H1 (cell line): ENCODE results near the gene STIM1. TPM values are rescaled to one million over a fixed set of nuclear protein-coding genes. Genes with fewer than 3 reads are reported as not detected.

Experiments used
- CTCF ChIA-PET: fragments of 300-600 bp; sonication (Branson Sonifier 250); formaldehyde crosslinking; loops from one replicate; lab custom pipeline; 2021; ENCODE audit not compliant: partially characterized antibody; lab: Charles Lee
- POLR2A ChIA-PET: fragments of 300-600 bp; sonication (Branson Sonifier 250); formaldehyde crosslinking; loops from one replicate; lab custom pipeline; 2021; ENCODE audit warnings: inconsistent platforms; ENCODE audit not compliant: partially characterized antibody; lab: Charles Lee
- DNase-seq, 2 experiments: peaks; one replicate each; pipeline versions ENCODE4 v3.0.0 to v3.0.0-alpha.2; 2010 to 2022; ENCODE audit warnings: low spot score in 2 of 2, low read depth in 1 of 2, mixed read lengths in 1 of 2
- FAIRE-seq: peaks from 2 replicates; lab custom pipeline; 2011; peaks lifted over from hg19 to GRCh38; lab: Jason Lieb, UNC
- H2AFZ ChIP-seq: 2 replicates; pipeline ENCODE4 v1.8.1; 2012; ENCODE audit warnings: low read length, inconsistent platforms
- H2AK5ac ChIP-seq: 2 replicates; pipeline ENCODE4 v1.6.1; 2013; ENCODE audit warnings: low read depth, low read length
- H2BK120ac ChIP-seq: replicated peaks from 2 replicates; pipeline ENCODE3; 2013; ENCODE audit warnings: low read depth, low read length, inconsistent platforms
- H2BK12ac ChIP-seq: 2 replicates; pipeline ENCODE4 v1.6.1; 2013; ENCODE audit warnings: low read depth, low read length
- H2BK15ac ChIP-seq: 2 replicates; pipeline ENCODE4 v1.6.1; 2013; ENCODE audit warnings: low read length
- H2BK20ac ChIP-seq: 2 replicates; pipeline ENCODE4 v1.6.1; 2013; ENCODE audit warnings: low read length
- H2BK5ac ChIP-seq: 2 replicates; pipeline ENCODE4 v1.6.1; 2013; ENCODE audit warnings: low read depth, low read length
- H3K14ac ChIP-seq: 2 replicates; pipeline ENCODE4 v1.6.1; 2013; ENCODE audit warnings: inconsistent platforms; ENCODE audit not compliant: insufficient read length
- H3K18ac ChIP-seq: 2 replicates; pipeline ENCODE4 v1.6.1; 2013; ENCODE audit warnings: low read length; ENCODE audit errors: extremely low read depth
- H3K23ac ChIP-seq: 2 replicates; pipeline ENCODE4 v1.6.1; 2013; ENCODE audit warnings: inconsistent platforms; ENCODE audit not compliant: insufficient read length
- H3K23me2 ChIP-seq: 2 replicates; pipeline ENCODE4 v1.6.1; 2013; ENCODE audit warnings: low read depth, low read length
- H3K27ac ChIP-seq: 2 replicates; pipeline ENCODE4 v1.6.1; 2011; ENCODE audit warnings: low read depth, low read length, inconsistent platforms
- H3K27me3 ChIP-seq, 4 experiments: replicated peaks in 1 of 4; 1 replicate in 1 of 4; 2 replicates in 3 of 4; pipeline versions ENCODE4 v1.6.1 to v1.8.1; 2011 to 2013; ENCODE audit warnings: low read length in 3 of 4, mild to moderate bottlenecking in 3 of 4, inconsistent platforms in 2 of 4, mixed read lengths in 2 of 4, moderate library complexity in 1 of 4; ENCODE audit not compliant: control insufficient read depth in 3 of 4, insufficient read depth in 3 of 4; ENCODE audit errors: extremely low read depth in 1 of 4
- H3K36me3 ChIP-seq, 4 experiments: 2 replicates each; pipeline versions ENCODE4 v1.6.1 to v1.8.1; 2011 to 2013; ENCODE audit warnings: mild to moderate bottlenecking in 4 of 4, low read length in 3 of 4, moderate library complexity in 2 of 4, control low read depth in 1 of 4, inconsistent platforms in 1 of 4; ENCODE audit not compliant: insufficient read depth in 4 of 4, control insufficient read depth in 2 of 4
- H3K4ac ChIP-seq: replicated peaks from 2 replicates; pipeline ENCODE3; 2013; ENCODE audit warnings: low read length, low read depth, mixed read lengths, inconsistent platforms; ENCODE audit not compliant: insufficient read length
- H3K4me1 ChIP-seq, 4 experiments: replicated peaks in 1 of 4; 1 replicate in 1 of 4; 2 replicates in 3 of 4; pipeline versions ENCODE4 v1.6.1 to v1.8.1; 2011 to 2013; ENCODE audit warnings: low read length in 3 of 4, inconsistent platforms in 2 of 4, mixed read lengths in 1 of 4; ENCODE audit not compliant: insufficient read depth in 4 of 4, control insufficient read depth in 3 of 4
- H3K4me2 ChIP-seq, 2 experiments: 2 replicates each; pipeline versions ENCODE4 v1.6.1 to v1.8.1; 2011 to 2013; ENCODE audit warnings: low read depth in 2 of 2, low read length in 2 of 2, control low read depth in 1 of 2, inconsistent platforms in 1 of 2, mild to moderate bottlenecking in 1 of 2; ENCODE audit not compliant: insufficient read depth in 1 of 2
- H3K4me3 ChIP-seq, 4 experiments: fragments of 200-600, 300-600 bp in 1 of 4; sonication (generic), shearing (Covaris generic), sonication (Bioruptor Twin) in 1 of 4; 2 replicates each; pipeline versions ENCODE4 v1.5.1 to v1.8.1; 2011 to 2016; ENCODE audit warnings: low read length in 4 of 4, low read depth in 3 of 4, control low read depth in 2 of 4, inconsistent platforms in 2 of 4, mild to moderate bottlenecking in 2 of 4, mixed read lengths in 1 of 4, moderate library complexity in 1 of 4; ENCODE audit not compliant: insufficient read depth in 2 of 4; ENCODE audit errors: extremely low read depth in 1 of 4
- H3K56ac ChIP-seq: replicated peaks from 2 replicates; pipeline ENCODE3; 2013; ENCODE audit warnings: low read depth, mild to moderate bottlenecking, mixed read lengths, low read length, inconsistent platforms; ENCODE audit not compliant: insufficient read length
- H3K79me1 ChIP-seq: 2 replicates; pipeline ENCODE4 v1.6.1; 2013; ENCODE audit warnings: low read depth, low read length, control low read depth
- H3K79me2 ChIP-seq, 2 experiments: 2 replicates each; pipeline versions ENCODE4 v1.6.1 to v1.8.1; 2012 to 2013; ENCODE audit warnings: low read length in 2 of 2, mild to moderate bottlenecking in 2 of 2, inconsistent platforms in 1 of 2; ENCODE audit not compliant: insufficient read depth in 2 of 2, control insufficient read depth in 1 of 2
- H3K9ac ChIP-seq, 4 experiments: replicated peaks in 1 of 4; 1 replicate in 1 of 4; 2 replicates in 3 of 4; pipeline versions ENCODE4 v1.6.1 to v1.8.1; 2011 to 2013; ENCODE audit warnings: low read depth in 3 of 4, low read length in 3 of 4, control low read depth in 2 of 4, mild to moderate bottlenecking in 2 of 4, moderate library complexity in 2 of 4, inconsistent platforms in 1 of 4; ENCODE audit errors: extremely low read depth in 1 of 4
- H3K9me3 ChIP-seq, 2 experiments: 2 replicates each; pipeline versions ENCODE4 v1.6.1 to v1.8.1; 2012 to 2013; ENCODE audit warnings: mild to moderate bottlenecking in 2 of 2, moderate library complexity in 2 of 2, control low read depth in 1 of 2, inconsistent platforms in 1 of 2, low read depth in 1 of 2, low read length in 1 of 2, mixed read lengths in 1 of 2; ENCODE audit not compliant: insufficient read depth in 2 of 2
- H4K20me1 ChIP-seq, 2 experiments: replicated peaks in 1 of 2; 2 replicates each; pipeline versions ENCODE3 to v1.8.1; 2011 to 2013; ENCODE audit warnings: inconsistent platforms in 2 of 2, low read length in 2 of 2, mild to moderate bottlenecking in 1 of 2; ENCODE audit not compliant: insufficient read depth in 2 of 2, control insufficient read depth in 1 of 2
- H4K5ac ChIP-seq: 2 replicates; pipeline ENCODE4 v1.6.1; 2013; ENCODE audit warnings: low read length, low read depth, mixed read lengths, inconsistent platforms; ENCODE audit not compliant: insufficient read length
- H4K8ac ChIP-seq: 2 replicates; pipeline ENCODE4 v1.8.0; 2013; ENCODE audit warnings: mild to moderate bottlenecking, moderate library complexity, low read length, inconsistent platforms; ENCODE audit not compliant: insufficient read depth; ENCODE audit errors: extremely low read depth
- H4K91ac ChIP-seq: replicated peaks from 2 replicates; pipeline ENCODE3; 2013; ENCODE audit warnings: low read length, mixed read lengths, inconsistent platforms; ENCODE audit not compliant: insufficient read length
- BRCA1 ChIP-seq: IDR thresholded peaks from 2 replicates; pipeline ENCODE4 v1.6.1; 2012; ENCODE audit warnings: low read depth, low read length, improper control_type of control experiment
- CHD2 ChIP-seq: IDR thresholded peaks from 2 replicates; pipeline ENCODE4 v1.6.1; 2012; ENCODE audit warnings: low read length, improper control_type of control experiment
- CTBP2 ChIP-seq: IDR thresholded peaks from 2 replicates; pipeline ENCODE4 v1.7.0; 2011; ENCODE audit warnings: borderline replicate concordance, mild to moderate bottlenecking, moderate library complexity, mixed read lengths, low read length; ENCODE audit not compliant: insufficient read depth, insufficient read length
- EGR1 ChIP-seq: IDR thresholded peaks from 2 replicates; pipeline ENCODE4 v1.6.1; 2011; ENCODE audit warnings: low read depth, low read length, borderline replicate concordance
- TAF1 ChIP-seq: IDR thresholded peaks from 2 replicates; pipeline ENCODE4 v1.6.1; 2011; ENCODE audit warnings: mild to moderate bottlenecking, low read depth, low read length
- WGBS, 2 experiments: shearing (Covaris generic) in 1 of 2; methylation state at CpG; one replicate each; pipeline versions ENCODE4 v1.1.6 to v1.1.7; 2013 to 2015; ENCODE audit warnings: low lambda C conversion rate in 2 of 2, mixed read lengths in 2 of 2, inconsistent platforms in 1 of 2, low coverage in 1 of 2, missing lambda C conversion rate in 1 of 2; ENCODE audit not compliant: insufficient replicate concordance in 2 of 2, insufficient coverage in 1 of 2, insufficient read length in 1 of 2; ENCODE audit errors: extremely low coverage in 1 of 2, missing lambda C conversion rate in 1 of 2; 5-methylcytosine and 5-hydroxymethylcytosine counted together
- polyA plus RNA-seq, 7 experiments: library from polyadenylated mRNA; depleted of rRNA in 3 of 7; stranded (reverse) in 5 of 7; unstranded in 2 of 7; fragments of >200 nt in 5 of 7; fragments of 200-250 nt in 2 of 7; gene quantifications; 1 replicate in 5 of 7; 2 replicates in 1 of 7; 4 replicates in 1 of 7; pipeline versions ENCODE4 v1.2.1 to v1.2.3, GENCODE V29; 2011 to 2013; ENCODE audit warnings: missing spikeins in 2 of 7, mixed read lengths in 2 of 7
- total RNA-seq: library from RNA; stranded (reverse); fragmentation: NEBNext Ultra II Directional; extraction: Animal tissue kit (Norgen Biotek cat#: 25700); gene quantifications from 2 replicates; pipeline ENCODE4 v1.2.1, GENCODE V29; 2021
- TF ChIP-seq, protein P1 (sequence below): IDR thresholded peaks from 2 replicates; pipeline ENCODE4 v1.6.1; 2012; ENCODE audit warnings: inconsistent platforms

Gene STIM1
- total and polyA plus RNA-seq, 2 of the 8 experiments (the other 6 are each of a cell fraction or from before 2014, with no cell fraction given) = 11.1 to 12.2 TPM

DNA sequence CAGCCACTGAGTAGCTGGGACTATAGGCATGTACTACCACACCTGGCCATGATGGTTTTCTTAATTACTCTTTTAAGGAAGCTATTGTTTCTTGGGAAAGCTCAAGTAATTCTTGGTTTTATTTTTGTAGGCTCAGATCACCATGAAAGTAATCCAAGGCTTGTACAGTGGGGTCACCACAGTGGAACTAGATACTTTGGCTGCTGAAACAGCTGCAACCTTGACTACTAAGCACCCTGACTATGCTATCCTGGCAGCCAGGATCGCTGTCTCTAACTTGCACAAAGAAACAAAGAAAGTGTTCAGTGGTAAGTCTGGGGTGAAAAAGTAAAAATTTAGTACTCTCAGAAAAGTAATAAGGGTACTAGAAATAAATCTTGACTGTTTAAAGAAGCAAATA lies 250.5 kb downstream of the STIM1 start:
- H4K5ac ChIP-seq = no peak overlapping the region
- H2AFZ ChIP-seq = no peak overlapping the region
- no peaks in the 10 kb centered on the region for H3K4me1 ChIP-seq
- no peaks in the 10 kb centered on the region for H3K9me3 ChIP-seq
- peaks cover 0 to 4% of the 10 kb centered on the region in 2 experiments for H4K20me1 ChIP-seq
- peaks cover 0 to 3% of the 10 kb centered on the region in 2 experiments; a peak in 1 of 4 replicates for H3K79me2 ChIP-seq
- H3K18ac ChIP-seq = no peak overlapping the region
- H3K23ac ChIP-seq = no peak overlapping the region
- FAIRE-seq (no peak), DNase-seq (no peak)
- H3K79me1 ChIP-seq = no peaks in the 10 kb centered on the region
- H3K14ac ChIP-seq = no peak overlapping the region
- H2BK120ac ChIP-seq = no peak overlapping the region
- CTCF ChIA-PET = no interaction called here
- H3K36me3 ChIP-seq = peaks cover 0 to 55% (median 21%) of the 10 kb centered on the region in 4 experiments; a peak in 6 of 8 replicates
- no peak overlapping the region for H3K4me2 ChIP-seq
- no peak overlapping the region for H3K27ac ChIP-seq
- 95% methylated on average over 1 of the region's 1 CpG; no CpG with 5 or more reads in 1 of the 2 experiments for whole genome bisulfite sequencing, 2 experiments
- H2AK5ac ChIP-seq = no peak overlapping the region
- H3K23me2 ChIP-seq = no peaks in the 10 kb centered on the region
- H4K91ac ChIP-seq = no peak overlapping the region
- no peak overlapping the region for H3K56ac ChIP-seq
- H2BK5ac ChIP-seq = no peak overlapping the region
- H3K27me3 ChIP-seq = no peaks in the 10 kb centered on the region
- H4K8ac ChIP-seq = no peak overlapping the region
- no peak overlapping the region for H3K9ac ChIP-seq
- POLR2A ChIA-PET = no interaction called here
- H2BK15ac ChIP-seq = no peak overlapping the region
- H3K4ac ChIP-seq = no peak overlapping the region
- no peak overlapping the region for H2BK20ac ChIP-seq
- TF ChIP-seq, protein P1, sequence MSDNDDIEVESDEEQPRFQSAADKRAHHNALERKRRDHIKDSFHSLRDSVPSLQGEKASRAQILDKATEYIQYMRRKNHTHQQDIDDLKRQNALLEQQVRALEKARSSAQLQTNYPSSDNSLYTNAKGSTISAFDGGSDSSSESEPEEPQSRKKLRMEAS = no peak
- no peak for TF ChIP-seq CHD2
- TF ChIP-seq EGR1 = no peak
- no peak for TF ChIP-seq TAF1
- TF ChIP-seq BRCA1 = no peak
- TF ChIP-seq CTBP2 = no peak
- H3K4me3 ChIP-seq = no peak overlapping the region
- no peak overlapping the region for H2BK12ac ChIP-seq
